NAMALWA (cell line): ENCODE data around the gene CCSER1.

Experiments used
- DNase-seq: peaks from one replicate; pipeline ENCODE4 v3.0.0-alpha.2; 2015; ENCODE audit warnings: low spot score

The CCSER1 gene

GRCh38 chr4:90570615-90571014, 443.4 kb downstream of the CCSER1 start:
- DNase-seq = no peak

- DNase-seq = no peak
These were observed 445.8 kb downstream of the CCSER1 start for GRCh38 chr4:90572996-90573395.

- no peak for DNase-seq
These were observed 448.2 kb downstream of the CCSER1 start for GRCh38 chr4:90575371-90575770.

- no peak for DNase-seq
These were observed 453.1 kb downstream of the CCSER1 start for GRCh38 chr4:90580326-90580725.

GRCh38 chr4:90582087-90582486, 454.9 kb downstream of the CCSER1 start:
- no peak for DNase-seq

- no peak for DNase-seq
These were observed 456.9 kb downstream of the CCSER1 start for GRCh38 chr4:90584051-90584450.

- no peak for DNase-seq
These were observed 458.8 kb downstream of the CCSER1 start for GRCh38 chr4:90585961-90586360.

GRCh38 chr4:90586799-90587198, 459.6 kb downstream of the CCSER1 start:
- no peak for DNase-seq

- DNase-seq = no peak
These were observed 470.7 kb downstream of the CCSER1 start for GRCh38 chr4:90597927-90598326.

- DNase-seq = no peak
These were observed 471.5 kb downstream of the CCSER1 start for GRCh38 chr4:90598741-90599140.

GRCh38 chr4:90602726-90603125, 475.5 kb downstream of the CCSER1 start:
- no peak for DNase-seq

GRCh38 chr4:90603540-90603939, 476.3 kb downstream of the CCSER1 start:
- no peak for DNase-seq

GRCh38 chr4:90606781-90607180, 479.6 kb downstream of the CCSER1 start:
- no peak for DNase-seq

- DNase-seq = no peak
These were observed 487.2 kb downstream of the CCSER1 start for GRCh38 chr4:90614371-90614770.

GRCh38 chr4:90621080-90621479, 493.9 kb downstream of the CCSER1 start:
- DNase-seq = no peak

- DNase-seq = no peak
These were observed 497.6 kb downstream of the CCSER1 start for GRCh38 chr4:90624781-90625180.

GRCh38 chr4:90641861-90642599, 514.8 kb downstream of the CCSER1 start:
- DNase-seq = no peak

GRCh38 chr4:90643156-90643555, 516.0 kb downstream of the CCSER1 start:
- DNase-seq = no peak

GRCh38 chr4:90648311-90648710, 521.1 kb downstream of the CCSER1 start:
- no peak for DNase-seq

- DNase-seq = no peak
These were observed 521.6 kb downstream of the CCSER1 start for GRCh38 chr4:90648791-90649190.

GRCh38 chr4:90660672-90661071, 533.5 kb downstream of the CCSER1 start:
- DNase-seq = no peak

- no peak for DNase-seq
These were observed 543.0 kb downstream of the CCSER1 start for GRCh38 chr4:90670183-90670582.

- DNase-seq = no peak
These were observed 562.5 kb downstream of the CCSER1 start for GRCh38 chr4:90689739-90690138.

- no peak for DNase-seq
These were observed 568.2 kb downstream of the CCSER1 start for GRCh38 chr4:90695411-90695810.
